Liver (tissue), 9 donors: ENCODE measurements around the gene HMMR. TPM values are rescaled to one million over a fixed set of nuclear protein-coding genes. Genes with fewer than 3 reads are reported as not detected.

Source experiments
- DNase-seq: peaks from one replicate; pipeline ENCODE4 v3.0.0-alpha.2; 2017; ENCODE audit warnings: low spot score
- H3K27ac ChIP-seq, 2 donors: one replicate each; pipeline ENCODE4 v1.7.0; 2013; ENCODE audit warnings: inconsistent platforms in 2 of 2, low read length in 2 of 2, control low read depth in 1 of 2, low read depth in 1 of 2, mild to moderate bottlenecking in 1 of 2
- H3K27me3 ChIP-seq, 4 donors: one replicate each; pipeline versions ENCODE4 v1.6.1 to v1.7.0; 2013; ENCODE audit warnings: low read length in 3 of 4, inconsistent platforms in 1 of 4, mild to moderate bottlenecking in 1 of 4, moderate library complexity in 1 of 4; ENCODE audit not compliant: control insufficient read depth in 4 of 4, insufficient read depth in 4 of 4
- H3K36me3 ChIP-seq, 4 donors: one replicate each; pipeline versions ENCODE4 v1.6.1 to v1.7.0; 2013; ENCODE audit warnings: low read length in 3 of 4, mild to moderate bottlenecking in 3 of 4, low read depth in 1 of 4, moderate library complexity in 1 of 4; ENCODE audit not compliant: control insufficient read depth in 4 of 4, insufficient read depth in 3 of 4
- H3K4me1 ChIP-seq, 4 donors: one replicate each; pipeline versions ENCODE4 v1.6.1 to v1.7.0; 2013; ENCODE audit warnings: low read length in 3 of 4, mild to moderate bottlenecking in 3 of 4, moderate library complexity in 1 of 4; ENCODE audit not compliant: control insufficient read depth in 4 of 4, insufficient read depth in 4 of 4
- H3K4me3 ChIP-seq, 3 donors: one replicate each; pipeline versions ENCODE4 v1.6.1 to v1.7.0; 2013; ENCODE audit warnings: low read length in 3 of 3, control low read depth in 1 of 3, low read depth in 1 of 3, mild to moderate bottlenecking in 1 of 3
- H3K9ac ChIP-seq, 2 donors: one replicate each; pipeline ENCODE4 v1.7.0; 2013; ENCODE audit warnings: low read length in 2 of 2, mild to moderate bottlenecking in 2 of 2, moderate library complexity in 2 of 2, control low read depth in 1 of 2, low read depth in 1 of 2
- H3K9me3 ChIP-seq, 4 donors: one replicate each; pipeline versions ENCODE4 v1.6.1 to v1.7.0; 2013; ENCODE audit warnings: low read length in 3 of 4; ENCODE audit not compliant: control insufficient read depth in 4 of 4
- ATF3 ChIP-seq: IDR thresholded peaks from 2 replicates; pipeline ENCODE4 v1.6.1; 2016; ENCODE audit warnings: antibody characterized with exemption
- EGR1 ChIP-seq, 2 donors: IDR thresholded peaks; 2 replicates each; pipeline ENCODE4 v1.6.1; 2016 to 2018; ENCODE audit warnings: antibody characterized with exemption in 2 of 2, low read depth in 2 of 2
- FOXA1 ChIP-seq: IDR thresholded peaks from 2 replicates; pipeline ENCODE4 v1.6.1; 2016; ENCODE audit warnings: antibody characterized with exemption
- FOXA2 ChIP-seq: IDR thresholded peaks from 2 replicates; pipeline ENCODE4 v1.6.1; 2016; ENCODE audit warnings: antibody characterized with exemption
- GABPA ChIP-seq, 2 donors: IDR thresholded peaks in 1 of 2; conservative IDR thresholded peaks in 1 of 2; 2 replicates each; pipeline ENCODE4 v1.6.1; 2016; ENCODE audit warnings: antibody characterized with exemption in 2 of 2, mild to moderate bottlenecking in 1 of 2, moderate library complexity in 1 of 2
- HNF4A ChIP-seq, 2 donors: conservative IDR thresholded peaks; 2 replicates each; pipeline ENCODE4 v1.6.1; 2016; ENCODE audit warnings: antibody characterized with exemption in 2 of 2, mild to moderate bottlenecking in 2 of 2
- HNF4G ChIP-seq: IDR thresholded peaks from 2 replicates; pipeline ENCODE4 v1.6.1; 2016; ENCODE audit warnings: antibody characterized with exemption
- JUND ChIP-seq, 2 donors: IDR thresholded peaks; 2 replicates each; pipeline ENCODE4 v1.6.1; 2016; ENCODE audit warnings: antibody characterized with exemption in 2 of 2
- MAX ChIP-seq: IDR thresholded peaks from 2 replicates; pipeline ENCODE4 v1.6.1; 2016; ENCODE audit warnings: antibody characterized with exemption
- NR2F2 ChIP-seq: IDR thresholded peaks from 2 replicates; pipeline ENCODE4 v1.6.1; 2016; ENCODE audit warnings: antibody characterized with exemption
- RAD21 ChIP-seq, 2 donors: IDR thresholded peaks; 2 replicates each; pipeline ENCODE4 v1.6.1; 2016; ENCODE audit warnings: antibody characterized with exemption in 2 of 2, mild to moderate bottlenecking in 2 of 2
- RXRA ChIP-seq, 2 donors: IDR thresholded peaks; 2 replicates each; pipeline ENCODE4 v1.6.1; 2017 to 2018; ENCODE audit warnings: antibody characterized with exemption in 2 of 2, mild to moderate bottlenecking in 1 of 2
- SP1 ChIP-seq: IDR thresholded peaks from 2 replicates; pipeline ENCODE4 v1.6.1; 2018; ENCODE audit warnings: antibody characterized with exemption, mild to moderate bottlenecking
- TAF1 ChIP-seq: conservative IDR thresholded peaks from 2 replicates; pipeline ENCODE4 v1.6.1; 2016; ENCODE audit warnings: antibody characterized with exemption, mild to moderate bottlenecking
- YY1 ChIP-seq: IDR thresholded peaks from 2 replicates; pipeline ENCODE4 v1.6.1; 2016; ENCODE audit warnings: antibody characterized with exemption, mild to moderate bottlenecking
- WGBS: extraction: QIAGEN DNeasy Blood & Tissue Kit; methylation state at CpG from one replicate; pipeline ENCODE4 v1.1.7; 2013; 5-methylcytosine and 5-hydroxymethylcytosine counted together
- polyA plus RNA-seq, 2 donors: library from polyadenylated mRNA; stranded (reverse) in 1 of 2; unstranded in 1 of 2; fragments of 200-250 nt in 1 of 2; fragments of >200 nt in 1 of 2; fragmentation: Nextera tagmentation in 1 of 2; extraction: Ambion mirVana in 1 of 2; gene quantifications; one replicate each; pipeline versions ENCODE4 v1.2.1 to v1.2.3, GENCODE V29; 2013 to 2015
- total RNA-seq, 2 donors: library from RNA; depleted of rRNA; stranded (reverse); fragments of >200 nt; gene quantifications; one replicate each; pipeline ENCODE4 v1.2.3, GENCODE V29; 2014
- TF ChIP-seq, protein P1 (sequence below): IDR thresholded peaks from 2 replicates; pipeline ENCODE4 v1.6.1; 2016; ENCODE audit warnings: antibody characterized with exemption, mild to moderate bottlenecking
- TF ChIP-seq, protein P2 (sequence below): fragments of 150-350 bp; IDR thresholded peaks from 2 replicates; pipeline ENCODE4 v1.5.1; 2017; ENCODE audit warnings: improper control_type of control experiment, low read depth, low read length; ENCODE audit not compliant: missing input control
- TF ChIP-seq, protein P3 (sequence below): IDR thresholded peaks from 2 replicates; pipeline ENCODE4 v1.6.1; 2016; ENCODE audit warnings: antibody characterized with exemption
- donor health status: healthy.
- donor health status: healthy.
- donor health status: healthy.
- donor health status: healthy.
- donor health status: healthy.

HMMR gene
- total and polyA plus RNA-seq, 4 donors: 0.33 to 48.5 (median 2.3) TPM

DNA sequence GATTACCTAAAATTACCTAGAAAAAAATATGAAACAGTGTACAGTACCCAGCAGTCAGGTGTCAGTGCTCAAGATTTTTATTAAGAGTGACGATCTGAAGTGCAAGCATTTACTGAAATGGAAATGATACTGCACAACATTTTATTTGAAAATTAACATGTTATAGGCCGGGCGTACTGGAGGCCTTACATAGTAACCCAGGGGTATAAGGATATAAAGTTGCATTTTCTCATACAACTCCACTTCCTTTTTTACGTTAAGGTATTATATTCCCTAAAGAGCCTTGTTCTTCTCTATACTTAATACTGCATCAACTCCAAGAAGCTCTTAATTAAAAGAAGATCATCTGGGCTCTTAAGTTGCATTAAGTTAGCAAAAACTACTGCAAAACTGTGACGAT, 48.3 kb downstream of the HMMR start:
- no peak for DNase-seq
- 24% methylated on average over 5 of the region's 5 CpGs for WGBS
- peaks cover 0 to 9% (median 6%) of the 10 kb centered on the region in 4 donors for H3K36me3 ChIP-seq
- peak overlapping the region; percentile 63 to 75 for H3K27ac ChIP-seq
- H3K27me3 ChIP-seq: no peaks in the 10 kb centered on the region
- TF ChIP-seq RXRA (IDR thresholded peaks at IDR 0.05): no peak
- TF ChIP-seq MAX: no peak
- no peak for TF ChIP-seq RAD21 (IDR thresholded peaks at IDR 0.05)
- peak overlapping the region in 1 of 3 donors; percentile 1 for H3K4me3 ChIP-seq
- no peaks in the 10 kb centered on the region for H3K9me3 ChIP-seq
- H3K9ac ChIP-seq: peak overlapping the region; percentile 24 to 62
- peaks cover 7 to 51% (median 42%) of the 10 kb centered on the region in 4 donors for H3K4me1 ChIP-seq

GRCh38 chr5:163509291-163509951, 49.0 kb downstream of the HMMR start:
- Histone ChIP-seq H3K27ac (peak overlapping the region; percentile 63 to 75), H3K36me3 (peaks cover 0 to 13% (median 9%) of the 10 kb centered on the region in 4 donors), H3K4me1 (peaks cover 7 to 45% (median 37%) of the 10 kb centered on the region in 4 donors), H3K9ac (peak overlapping the region in 1 of 2 donors; percentile 24), H3K27me3 (no peaks in the 10 kb centered on the region), H3K4me3 (peak overlapping the region in 2 of 3 donors; percentile 1 to 41), H3K9me3 (no peaks in the 10 kb centered on the region)
- no peak for DNase-seq
- 6% methylated on average over 7 of the region's 7 CpGs for WGBS
- peak; percentile 57 to 79 for TF ChIP-seq RXRA (IDR thresholded peaks at IDR 0.05)
- TF ChIP-seq RAD21 (IDR thresholded peaks at IDR 0.05): peak in 1 of 2 donors; percentile 14
- TF ChIP-seq NR2F2: no peak
- no peak for TF ChIP-seq EGR1 (IDR thresholded peaks at IDR 0.05; ENCODE audit: low read depth in 2 of 2)
- TF ChIP-seq ATF3: no peak
- peak; percentile 25 to 80 for TF ChIP-seq HNF4A (conservative IDR thresholded peaks at IDR 0.05)
- TF ChIP-seq GABPA (IDR thresholded peaks at IDR 0.05 in 1 of 2, conservative IDR thresholded peaks at IDR 0.05 in 1 of 2): peak in 1 of 2 donors; percentile 28
- no peak for TF ChIP-seq FOXA1
- TF ChIP-seq, protein P1, sequence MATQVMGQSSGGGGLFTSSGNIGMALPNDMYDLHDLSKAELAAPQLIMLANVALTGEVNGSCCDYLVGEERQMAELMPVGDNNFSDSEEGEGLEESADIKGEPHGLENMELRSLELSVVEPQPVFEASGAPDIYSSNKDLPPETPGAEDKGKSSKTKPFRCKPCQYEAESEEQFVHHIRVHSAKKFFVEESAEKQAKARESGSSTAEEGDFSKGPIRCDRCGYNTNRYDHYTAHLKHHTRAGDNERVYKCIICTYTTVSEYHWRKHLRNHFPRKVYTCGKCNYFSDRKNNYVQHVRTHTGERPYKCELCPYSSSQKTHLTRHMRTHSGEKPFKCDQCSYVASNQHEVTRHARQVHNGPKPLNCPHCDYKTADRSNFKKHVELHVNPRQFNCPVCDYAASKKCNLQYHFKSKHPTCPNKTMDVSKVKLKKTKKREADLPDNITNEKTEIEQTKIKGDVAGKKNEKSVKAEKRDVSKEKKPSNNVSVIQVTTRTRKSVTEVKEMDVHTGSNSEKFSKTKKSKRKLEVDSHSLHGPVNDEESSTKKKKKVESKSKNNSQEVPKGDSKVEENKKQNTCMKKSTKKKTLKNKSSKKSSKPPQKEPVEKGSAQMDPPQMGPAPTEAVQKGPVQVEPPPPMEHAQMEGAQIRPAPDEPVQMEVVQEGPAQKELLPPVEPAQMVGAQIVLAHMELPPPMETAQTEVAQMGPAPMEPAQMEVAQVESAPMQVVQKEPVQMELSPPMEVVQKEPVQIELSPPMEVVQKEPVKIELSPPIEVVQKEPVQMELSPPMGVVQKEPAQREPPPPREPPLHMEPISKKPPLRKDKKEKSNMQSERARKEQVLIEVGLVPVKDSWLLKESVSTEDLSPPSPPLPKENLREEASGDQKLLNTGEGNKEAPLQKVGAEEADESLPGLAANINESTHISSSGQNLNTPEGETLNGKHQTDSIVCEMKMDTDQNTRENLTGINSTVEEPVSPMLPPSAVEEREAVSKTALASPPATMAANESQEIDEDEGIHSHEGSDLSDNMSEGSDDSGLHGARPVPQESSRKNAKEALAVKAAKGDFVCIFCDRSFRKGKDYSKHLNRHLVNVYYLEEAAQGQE: peak; percentile 12
- peak in 1 of 2 donors; percentile 27 for TF ChIP-seq JUND (IDR thresholded peaks at IDR 0.05)
- TF ChIP-seq FOXA2: peak; percentile 20
- TF ChIP-seq YY1: no peak
- TF ChIP-seq SP1: no peak
- no peak for TF ChIP-seq TAF1
- no peak for TF ChIP-seq HNF4G
- TF ChIP-seq, protein P2, sequence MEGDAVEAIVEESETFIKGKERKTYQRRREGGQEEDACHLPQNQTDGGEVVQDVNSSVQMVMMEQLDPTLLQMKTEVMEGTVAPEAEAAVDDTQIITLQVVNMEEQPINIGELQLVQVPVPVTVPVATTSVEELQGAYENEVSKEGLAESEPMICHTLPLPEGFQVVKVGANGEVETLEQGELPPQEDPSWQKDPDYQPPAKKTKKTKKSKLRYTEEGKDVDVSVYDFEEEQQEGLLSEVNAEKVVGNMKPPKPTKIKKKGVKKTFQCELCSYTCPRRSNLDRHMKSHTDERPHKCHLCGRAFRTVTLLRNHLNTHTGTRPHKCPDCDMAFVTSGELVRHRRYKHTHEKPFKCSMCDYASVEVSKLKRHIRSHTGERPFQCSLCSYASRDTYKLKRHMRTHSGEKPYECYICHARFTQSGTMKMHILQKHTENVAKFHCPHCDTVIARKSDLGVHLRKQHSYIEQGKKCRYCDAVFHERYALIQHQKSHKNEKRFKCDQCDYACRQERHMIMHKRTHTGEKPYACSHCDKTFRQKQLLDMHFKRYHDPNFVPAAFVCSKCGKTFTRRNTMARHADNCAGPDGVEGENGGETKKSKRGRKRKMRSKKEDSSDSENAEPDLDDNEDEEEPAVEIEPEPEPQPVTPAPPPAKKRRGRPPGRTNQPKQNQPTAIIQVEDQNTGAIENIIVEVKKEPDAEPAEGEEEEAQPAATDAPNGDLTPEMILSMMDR: no peak
- TF ChIP-seq MAX: peak; percentile 34
- TF ChIP-seq, protein P3, sequence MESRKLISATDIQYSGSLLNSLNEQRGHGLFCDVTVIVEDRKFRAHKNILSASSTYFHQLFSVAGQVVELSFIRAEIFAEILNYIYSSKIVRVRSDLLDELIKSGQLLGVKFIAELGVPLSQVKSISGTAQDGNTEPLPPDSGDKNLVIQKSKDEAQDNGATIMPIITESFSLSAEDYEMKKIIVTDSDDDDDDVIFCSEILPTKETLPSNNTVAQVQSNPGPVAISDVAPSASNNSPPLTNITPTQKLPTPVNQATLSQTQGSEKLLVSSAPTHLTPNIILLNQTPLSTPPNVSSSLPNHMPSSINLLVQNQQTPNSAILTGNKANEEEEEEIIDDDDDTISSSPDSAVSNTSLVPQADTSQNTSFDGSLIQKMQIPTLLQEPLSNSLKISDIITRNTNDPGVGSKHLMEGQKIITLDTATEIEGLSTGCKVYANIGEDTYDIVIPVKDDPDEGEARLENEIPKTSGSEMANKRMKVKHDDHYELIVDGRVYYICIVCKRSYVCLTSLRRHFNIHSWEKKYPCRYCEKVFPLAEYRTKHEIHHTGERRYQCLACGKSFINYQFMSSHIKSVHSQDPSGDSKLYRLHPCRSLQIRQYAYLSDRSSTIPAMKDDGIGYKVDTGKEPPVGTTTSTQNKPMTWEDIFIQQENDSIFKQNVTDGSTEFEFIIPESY: peak; percentile 40
